ENCODE results near the gene NOA1. TPM values are rescaled to one million over a fixed set of nuclear protein-coding genes. Genes with fewer than 3 reads are reported as not detected.

NOA1 gene
- total RNA-seq, 1 donor from 2014 or later: 14.5 TPM

DNA sequence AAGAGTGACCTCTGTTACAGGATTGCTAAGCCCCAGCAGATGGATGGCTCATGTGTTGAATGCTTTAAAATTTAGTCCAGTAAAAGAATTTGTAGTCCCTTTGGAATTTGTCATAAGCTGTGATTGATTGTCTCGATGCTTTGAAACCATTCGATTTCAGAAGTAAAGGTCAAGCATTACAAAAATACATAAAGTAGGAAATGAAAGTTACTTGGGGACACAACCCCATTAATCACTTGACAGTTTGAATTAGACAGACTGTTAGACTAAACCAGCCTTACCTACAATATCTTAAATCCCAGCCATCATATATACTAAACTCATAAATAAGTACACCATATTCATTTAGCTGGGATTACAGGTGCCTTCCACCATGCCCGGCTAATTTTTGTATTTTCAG lies 63.1 kb downstream of the NOA1 start:
- H3K36me3 Mint-ChIP-seq (ENCODE audit: low read depth): peaks cover 4% of the 10 kb centered on the region
- no peak overlapping the region for H3K27ac Mint-ChIP-seq (ENCODE audit: unreplicated experiment)
- DNase-seq (ENCODE audit: low spot score): no peak
- no peaks in the 10 kb centered on the region for H3K9me3 Mint-ChIP-seq (ENCODE audit: low read depth)
- TF ChIP-seq, protein P1, sequence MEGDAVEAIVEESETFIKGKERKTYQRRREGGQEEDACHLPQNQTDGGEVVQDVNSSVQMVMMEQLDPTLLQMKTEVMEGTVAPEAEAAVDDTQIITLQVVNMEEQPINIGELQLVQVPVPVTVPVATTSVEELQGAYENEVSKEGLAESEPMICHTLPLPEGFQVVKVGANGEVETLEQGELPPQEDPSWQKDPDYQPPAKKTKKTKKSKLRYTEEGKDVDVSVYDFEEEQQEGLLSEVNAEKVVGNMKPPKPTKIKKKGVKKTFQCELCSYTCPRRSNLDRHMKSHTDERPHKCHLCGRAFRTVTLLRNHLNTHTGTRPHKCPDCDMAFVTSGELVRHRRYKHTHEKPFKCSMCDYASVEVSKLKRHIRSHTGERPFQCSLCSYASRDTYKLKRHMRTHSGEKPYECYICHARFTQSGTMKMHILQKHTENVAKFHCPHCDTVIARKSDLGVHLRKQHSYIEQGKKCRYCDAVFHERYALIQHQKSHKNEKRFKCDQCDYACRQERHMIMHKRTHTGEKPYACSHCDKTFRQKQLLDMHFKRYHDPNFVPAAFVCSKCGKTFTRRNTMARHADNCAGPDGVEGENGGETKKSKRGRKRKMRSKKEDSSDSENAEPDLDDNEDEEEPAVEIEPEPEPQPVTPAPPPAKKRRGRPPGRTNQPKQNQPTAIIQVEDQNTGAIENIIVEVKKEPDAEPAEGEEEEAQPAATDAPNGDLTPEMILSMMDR (IDR thresholded peaks at IDR 0.05): no peak
- peaks cover 51% of the 10 kb centered on the region for H3K4me1 Mint-ChIP-seq (ENCODE audit: low read depth)
- no peak overlapping the region for H3K4me3 Mint-ChIP-seq (ENCODE audit: unreplicated experiment)
- H3K27me3 Mint-ChIP-seq (ENCODE audit: low read depth): no peaks in the 10 kb centered on the region

Other genes starting within 250 kb of the NOA1 start
- gene SPINK2, start 155.9 kb downstream of the NOA1 start, total RNA-seq: not detected in 3 replicates
- gene REST, start 69.7 kb downstream of the NOA1 start, total RNA-seq: 51.4 to 57.4 TPM (median 54.5 TPM) in 3 replicates
- gene POLR2B, start 1.3 kb upstream of the NOA1 start, total RNA-seq: 51.4 to 56.8 TPM (median 55.2 TPM) in 3 replicates
- gene IGFBP7, start 132.8 kb upstream of the NOA1 start, total RNA-seq: 3,991 to 5,189 TPM (median 5,125 TPM) in 3 replicates

All from chondrocyte (in vitro differentiated cells).